Muscle layer of colon (tissue), 2 donors: ENCODE data around the gene SIT1.
"Not testable (repeated sequence)": the region's sequence is repeated elsewhere in the genome, so short reads cannot be mapped to it uniquely, and the experiment has no call there.

Source experiments
- H3K27ac ChIP-seq: one replicate; pipeline ENCODE4 v1.7.0; 2013; ENCODE audit warnings: low read depth, mild to moderate bottlenecking, low read length, moderate library complexity
- H3K27me3 ChIP-seq, 2 donors: one replicate each; pipeline ENCODE4 v1.7.0; 2013; ENCODE audit warnings: low read length in 2 of 2, mild to moderate bottlenecking in 2 of 2; ENCODE audit not compliant: insufficient read depth in 2 of 2, control insufficient read depth in 1 of 2
- H3K36me3 ChIP-seq: one replicate; pipeline ENCODE4 v1.7.0; 2013; ENCODE audit warnings: mild to moderate bottlenecking, low read length; ENCODE audit not compliant: insufficient read depth
- H3K4me1 ChIP-seq: one replicate; pipeline ENCODE4 v1.7.0; 2013; ENCODE audit warnings: mild to moderate bottlenecking, low read length; ENCODE audit not compliant: insufficient read depth
- H3K4me3 ChIP-seq, 2 donors: one replicate each; pipeline ENCODE4 v1.7.0; 2013; ENCODE audit warnings: low read length in 2 of 2, low read depth in 1 of 2, mild to moderate bottlenecking in 1 of 2, moderate library complexity in 1 of 2
- H3K9ac ChIP-seq: one replicate; pipeline ENCODE4 v1.7.0; 2013; ENCODE audit warnings: low read length
- H3K9me3 ChIP-seq: one replicate; pipeline ENCODE4 v1.7.0; 2013; ENCODE audit warnings: mild to moderate bottlenecking, low read length
- donor health status: abdominal sarcoma.
- donor health status: Adenocarcinoma of cecum.

Gene SIT1

DNA sequence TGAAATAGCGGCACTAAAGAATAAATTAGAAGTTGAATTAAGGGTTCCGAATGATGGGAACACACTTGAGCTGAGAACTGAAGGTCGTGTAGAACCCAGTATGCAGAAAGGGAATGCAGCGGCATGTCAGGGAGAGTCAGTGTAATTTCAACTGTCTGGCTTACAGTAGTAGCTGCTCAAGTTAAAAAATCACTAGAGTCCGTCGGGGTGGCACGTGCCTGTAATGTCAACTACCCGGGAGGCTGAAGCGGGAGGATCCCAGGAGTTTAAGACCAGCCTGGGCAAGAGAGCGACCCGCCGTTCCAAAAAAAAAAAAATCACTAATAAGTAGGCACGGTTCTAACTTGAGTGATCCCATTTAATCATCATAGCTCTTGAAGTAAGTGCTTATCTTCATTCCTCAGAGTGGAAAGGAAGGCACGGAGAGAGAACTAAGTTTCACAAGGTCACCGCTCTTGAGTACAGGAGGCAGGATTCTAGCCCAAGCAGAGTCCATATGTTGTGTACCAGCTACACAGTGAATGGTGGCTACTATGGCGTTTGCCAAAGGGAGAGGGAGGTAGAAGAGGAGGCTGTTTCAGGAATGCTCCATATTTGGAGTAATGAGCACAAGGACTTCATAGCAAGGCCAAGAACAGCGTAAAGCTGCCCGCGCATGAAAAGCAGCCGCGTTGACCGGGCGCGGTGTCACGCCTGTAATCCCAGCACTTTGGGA is 6.3 kb upstream of the SIT1 start:
- H3K4me1 ChIP-seq = peaks cover 27% of the 10 kb centered on the region
- H3K9me3 ChIP-seq = no peaks in the 10 kb centered on the region
- H3K36me3 ChIP-seq = peaks cover 17% of the 10 kb centered on the region
- H3K27ac ChIP-seq = peak overlapping the region; percentile 92
- H3K9ac ChIP-seq = peak overlapping the region; percentile 50
- peak overlapping the region; percentile 56 to 92 for H3K4me3 ChIP-seq
- H3K27me3 ChIP-seq = no peaks in the 10 kb centered on the region

DNA sequence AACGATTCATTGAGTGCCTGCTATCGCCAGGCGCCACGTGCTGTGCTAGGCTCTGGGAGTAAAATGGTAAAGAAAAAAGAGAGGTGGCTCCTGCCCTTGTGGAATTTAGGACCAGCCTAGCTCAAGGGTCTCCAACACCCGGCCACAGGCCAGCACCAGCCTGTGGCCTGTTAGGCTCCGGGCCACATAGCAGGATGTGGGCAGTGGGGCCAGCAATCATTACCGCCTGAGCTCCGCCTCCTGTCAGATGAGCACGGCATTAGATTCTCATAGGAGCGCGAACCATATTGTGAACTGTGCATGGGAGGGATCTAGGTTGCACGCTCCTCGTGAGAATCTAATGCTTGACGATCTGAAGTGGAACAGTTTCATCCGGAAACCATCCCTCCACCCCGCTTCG is 5.6 kb upstream of the SIT1 start:
- no peaks in the 10 kb centered on the region for H3K9me3 ChIP-seq
- H3K4me3 ChIP-seq = no peak overlapping the region
- peaks cover 22% of the 10 kb centered on the region for H3K4me1 ChIP-seq
- no peak overlapping the region for H3K9ac ChIP-seq
- H3K27ac ChIP-seq = peak overlapping the region; percentile 92
- H3K27me3 ChIP-seq = no peaks in the 10 kb centered on the region
- peaks cover 15% of the 10 kb centered on the region for H3K36me3 ChIP-seq

DNA sequence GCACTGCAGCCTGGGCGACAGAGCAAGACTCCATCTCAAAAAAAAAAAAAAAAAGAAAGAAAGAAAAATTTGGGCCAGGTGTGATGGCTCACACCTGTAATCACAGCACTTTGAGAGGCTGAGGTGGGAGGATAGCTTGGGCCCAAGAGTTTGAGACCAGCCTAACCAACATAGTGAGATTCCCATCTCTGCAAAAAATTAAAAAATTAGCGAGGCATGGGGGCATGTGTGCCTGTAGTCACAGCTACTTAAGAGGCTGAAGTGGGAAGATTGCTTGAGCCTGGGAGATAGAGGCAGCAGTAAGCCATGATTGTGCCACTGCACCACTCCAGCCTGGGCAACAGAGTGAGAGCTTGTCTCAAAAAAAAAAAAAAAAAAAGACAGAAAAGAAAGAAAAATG is 2.9 kb upstream of the SIT1 start:
- no peak overlapping the region for H3K27ac ChIP-seq
- no peaks in the 10 kb centered on the region for H3K36me3 ChIP-seq
- no peaks in the 10 kb centered on the region for H3K9me3 ChIP-seq
- no peaks in the 10 kb centered on the region for H3K4me1 ChIP-seq
- no peak overlapping the region for H3K9ac ChIP-seq
- no peak overlapping the region for H3K4me3 ChIP-seq
- H3K27me3 ChIP-seq = no peaks in the 10 kb centered on the region

DNA sequence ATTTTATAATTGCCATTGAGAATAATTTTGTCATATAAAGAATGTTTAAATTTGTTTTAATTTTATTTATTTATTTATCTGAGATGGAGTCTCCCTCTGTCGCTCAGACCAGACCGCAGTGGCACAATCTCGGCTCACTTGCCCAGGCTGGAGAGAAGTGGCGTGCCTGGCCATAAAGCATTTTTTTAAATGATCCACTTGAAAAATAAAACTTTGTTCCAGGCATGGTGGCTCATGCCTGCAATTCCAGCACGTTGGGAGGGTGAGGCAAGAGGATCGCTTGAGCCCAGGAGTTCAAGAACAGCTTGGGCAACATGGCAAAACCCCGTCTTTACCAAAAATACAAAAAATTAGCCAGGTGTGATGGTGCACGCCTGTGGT is 2.1 kb upstream of the SIT1 start:
- Histone ChIP-seq H3K9me3 (no peaks in the 10 kb centered on the region), H3K9ac (no peak overlapping the region), H3K36me3 (no peaks in the 10 kb centered on the region), H3K4me1 (no peaks in the 10 kb centered on the region), H3K27me3 (no peaks in the 10 kb centered on the region), H3K4me3 (no peak overlapping the region), H3K27ac (no peak overlapping the region)

DNA sequence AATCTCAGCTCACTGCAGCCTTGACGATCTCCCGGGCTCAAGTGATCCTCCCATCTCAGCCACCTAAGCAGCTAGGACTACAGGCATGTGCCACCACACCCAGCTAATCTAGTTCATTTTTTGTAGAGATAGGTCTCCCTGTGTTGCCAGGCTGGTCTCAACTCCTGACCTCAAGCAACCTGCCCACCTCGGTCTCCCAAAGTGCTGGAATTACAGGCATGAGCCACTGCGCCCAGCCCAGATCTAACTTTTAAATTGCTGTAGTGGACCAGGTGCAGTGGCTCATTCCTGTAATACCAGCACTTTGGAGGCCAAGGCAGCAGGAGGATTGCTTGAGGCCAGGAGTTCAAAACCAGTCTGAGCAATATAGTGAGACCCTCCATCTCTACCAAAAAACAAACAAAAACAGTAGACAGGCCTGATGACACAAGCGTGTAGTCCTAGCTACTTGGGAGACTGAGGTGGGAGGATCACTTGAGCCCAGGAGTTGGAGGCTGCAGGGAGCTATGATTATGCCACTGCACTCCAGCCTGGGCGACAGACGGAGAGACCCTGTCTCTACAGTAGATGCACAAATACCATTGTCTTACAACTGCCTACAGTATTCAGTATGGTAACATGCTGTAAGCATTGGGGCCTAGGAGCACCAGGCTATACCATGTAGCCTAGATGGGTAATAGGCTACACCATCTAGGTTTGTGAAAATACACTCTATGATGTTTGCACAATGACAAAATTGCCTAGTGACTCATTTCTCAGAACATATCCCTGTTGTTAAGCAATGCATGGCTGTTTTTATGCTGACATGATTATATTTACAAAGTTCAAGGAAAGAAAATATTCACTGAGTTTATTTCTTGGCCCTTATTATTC is 1.5 kb upstream of the SIT1 start:
- Histone ChIP-seq H3K27ac (no peak overlapping the region), H3K4me3 (no peak overlapping the region), H3K9ac (no peak overlapping the region), H3K27me3 (no peaks in the 10 kb centered on the region), H3K4me1 (peaks cover 4% of the 10 kb centered on the region), H3K9me3 (no peaks in the 10 kb centered on the region), H3K36me3 (no peaks in the 10 kb centered on the region)

DNA sequence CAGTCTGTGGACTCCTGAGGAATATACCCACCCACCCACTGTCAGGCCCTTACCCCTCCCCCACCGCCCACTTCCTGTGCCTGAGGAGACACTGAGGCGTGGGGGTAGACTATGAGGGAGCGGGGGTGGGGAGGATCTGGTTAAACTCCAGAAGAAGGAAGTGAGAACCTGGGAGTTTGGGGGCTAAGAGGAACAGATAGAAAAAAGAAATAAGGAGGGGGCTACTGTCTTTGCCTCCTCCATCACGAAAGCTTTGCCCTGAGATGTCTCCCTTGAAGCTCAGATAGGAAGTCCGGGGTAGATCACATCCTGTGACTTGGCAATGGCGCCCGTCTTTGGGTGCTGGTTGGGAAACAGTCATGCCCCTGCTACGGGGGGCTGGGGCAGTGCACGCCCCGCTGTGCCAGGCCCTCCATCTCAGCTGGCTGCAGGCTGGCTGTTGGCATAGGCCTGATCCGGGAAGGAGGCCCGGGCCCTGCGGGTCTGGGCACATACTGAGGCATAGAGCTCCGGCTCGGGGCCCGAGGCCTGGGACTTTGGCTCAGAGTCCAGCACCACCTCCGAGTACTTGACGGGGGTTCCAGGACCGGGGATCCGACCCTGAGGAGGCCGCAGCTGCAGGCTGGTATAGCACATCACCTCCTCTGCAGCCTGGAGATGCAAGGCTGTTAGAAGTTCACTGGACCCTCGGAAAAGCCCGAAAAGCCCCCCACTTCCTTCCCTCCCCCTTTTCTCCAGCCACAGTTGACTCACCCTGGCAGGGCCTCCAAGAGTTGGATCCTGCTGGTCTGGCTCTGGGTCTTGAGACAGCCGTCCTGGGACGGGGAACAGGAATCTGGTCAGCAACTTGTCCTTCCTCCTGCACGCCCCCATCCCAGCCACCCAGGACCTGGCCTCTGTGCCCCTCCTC is 1.0 kb downstream of the SIT1 start:
- H3K4me3 ChIP-seq = no peak overlapping the region
- H3K9ac ChIP-seq = no peak overlapping the region
- H3K4me1 ChIP-seq = peaks cover 12% of the 10 kb centered on the region
- H3K36me3 ChIP-seq = no peaks in the 10 kb centered on the region
- no peak overlapping the region for H3K27ac ChIP-seq
- no peaks in the 10 kb centered on the region for H3K27me3 ChIP-seq
- no peaks in the 10 kb centered on the region for H3K9me3 ChIP-seq

DNA sequence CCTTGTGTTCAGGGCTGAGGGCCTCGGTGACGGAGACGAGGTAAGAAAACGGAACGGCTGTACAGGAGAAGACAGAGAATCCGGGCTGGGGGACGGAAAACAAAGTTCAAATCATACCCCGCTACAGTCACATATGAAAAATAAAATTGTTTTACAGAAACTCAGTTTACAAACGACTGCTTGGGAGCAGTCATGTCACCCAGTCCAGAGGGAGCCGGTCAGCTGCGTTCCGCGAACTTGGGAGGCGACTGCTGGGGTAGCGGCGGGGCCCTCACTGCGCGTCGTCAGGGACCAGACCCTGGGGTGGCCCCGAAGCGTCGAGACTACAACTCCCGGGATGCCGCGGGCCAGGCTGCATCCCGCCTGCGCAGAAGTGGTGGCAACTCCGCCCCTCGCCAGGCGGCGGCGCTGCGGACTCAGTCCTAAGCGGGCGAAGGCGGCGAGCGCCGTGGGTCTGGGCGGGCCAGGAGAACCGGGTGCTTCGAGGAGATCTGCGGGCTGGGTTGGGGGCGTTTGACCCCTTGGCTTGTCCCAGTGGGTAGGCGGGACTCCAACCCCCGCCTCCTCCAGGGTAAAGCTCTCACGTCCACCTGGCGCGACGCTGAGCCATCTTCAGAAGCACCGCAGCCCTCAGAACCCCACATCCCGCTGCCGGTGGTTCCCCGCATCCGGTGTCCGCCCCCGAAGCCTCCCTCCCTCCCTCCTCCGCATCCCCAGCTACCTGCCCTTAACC is 4.0 kb downstream of the SIT1 start:
- Histone ChIP-seq H3K9ac (peak overlapping the region; percentile 76), H3K4me3 (peak overlapping the region; percentile 56 to 65), H3K4me1 (peaks cover 12% of the 10 kb centered on the region), H3K27me3 (no peaks in the 10 kb centered on the region), H3K36me3 (no peaks in the 10 kb centered on the region), H3K9me3 (no peaks in the 10 kb centered on the region), H3K27ac (peak overlapping the region; percentile 81)

DNA sequence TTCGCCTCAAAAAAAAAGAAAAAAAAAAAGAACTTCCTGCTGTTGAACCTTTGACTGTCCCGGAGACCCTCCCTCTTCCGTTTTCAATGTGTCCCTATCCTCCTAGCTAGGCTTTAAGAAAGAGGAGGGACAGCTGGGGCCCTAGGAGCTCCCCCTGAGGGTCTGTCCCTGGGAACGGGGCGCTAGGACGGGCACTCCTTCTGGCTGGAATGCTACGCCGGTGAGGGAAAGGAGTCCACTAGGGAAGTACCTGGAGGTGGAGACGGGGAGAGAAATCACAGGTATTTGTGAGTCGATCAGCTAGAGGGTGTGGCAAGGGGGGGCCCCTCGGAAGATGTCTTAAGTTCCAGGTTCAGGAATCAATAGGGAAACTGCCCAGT is 4.6 kb downstream of the SIT1 start:
- Histone ChIP-seq H3K36me3 (no peaks in the 10 kb centered on the region), H3K9ac (peak overlapping the region; percentile 76), H3K4me3 (peak overlapping the region; percentile 56 to 65), H3K27ac (peak overlapping the region; percentile 81), H3K9me3 (no peaks in the 10 kb centered on the region), H3K27me3 (no peaks in the 10 kb centered on the region), H3K4me1 (peaks cover 12% of the 10 kb centered on the region)

DNA sequence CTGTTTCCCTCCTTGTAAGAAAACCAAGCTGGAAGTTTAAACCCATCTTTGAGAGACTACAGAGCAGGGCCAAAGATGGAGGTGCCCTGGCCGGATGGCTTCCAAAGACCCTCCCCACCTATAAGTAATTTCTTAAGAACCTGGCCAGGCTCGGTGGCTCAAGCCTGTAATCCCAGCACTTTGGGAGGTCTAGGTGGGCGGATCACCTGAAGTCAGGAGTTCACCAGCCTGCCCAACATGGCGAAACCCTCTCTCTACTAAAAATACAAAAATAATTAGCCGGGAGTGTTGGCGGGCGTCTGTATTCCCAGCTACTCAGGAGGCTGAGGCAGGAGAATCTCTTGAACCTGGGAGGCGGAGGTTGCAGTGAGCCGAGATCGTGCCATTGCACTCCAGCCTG is 5.0 kb downstream of the SIT1 start:
- H3K36me3 ChIP-seq, H3K27me3 ChIP-seq, H3K27ac ChIP-seq, H3K9ac ChIP-seq, H3K9me3 ChIP-seq: not testable (repeated sequence)
- H3K4me1 ChIP-seq = peaks cover 12% of the 10 kb centered on the region
- H3K4me3 ChIP-seq = peak overlapping the region; percentile 56 to 65

DNA sequence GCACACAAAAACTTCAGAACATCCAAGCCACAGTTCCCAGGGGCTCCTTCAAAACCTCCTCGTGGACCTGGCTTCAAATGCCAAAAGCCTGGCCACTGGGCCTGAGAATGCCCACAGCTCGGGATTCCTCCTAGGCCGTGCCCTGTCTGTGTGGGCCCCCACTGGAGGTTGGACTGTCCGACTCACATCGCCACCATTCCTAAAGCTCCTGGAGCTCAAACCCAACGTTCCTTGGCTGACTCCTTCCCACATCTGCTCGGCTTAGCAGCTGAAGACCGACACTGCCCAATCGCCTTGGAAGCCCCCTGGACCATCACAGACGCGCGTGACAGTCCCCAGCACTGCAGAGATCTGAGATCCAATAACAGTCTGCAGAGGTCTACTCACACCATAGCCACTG is 7.7 kb downstream of the SIT1 start:
- Histone ChIP-seq H3K4me1 (peaks cover 12% of the 10 kb centered on the region), H3K9ac (no peak overlapping the region), H3K27ac (no peak overlapping the region), H3K36me3 (no peaks in the 10 kb centered on the region), H3K4me3 (no peak overlapping the region), H3K27me3 (no peaks in the 10 kb centered on the region), H3K9me3 (no peaks in the 10 kb centered on the region)

DNA sequence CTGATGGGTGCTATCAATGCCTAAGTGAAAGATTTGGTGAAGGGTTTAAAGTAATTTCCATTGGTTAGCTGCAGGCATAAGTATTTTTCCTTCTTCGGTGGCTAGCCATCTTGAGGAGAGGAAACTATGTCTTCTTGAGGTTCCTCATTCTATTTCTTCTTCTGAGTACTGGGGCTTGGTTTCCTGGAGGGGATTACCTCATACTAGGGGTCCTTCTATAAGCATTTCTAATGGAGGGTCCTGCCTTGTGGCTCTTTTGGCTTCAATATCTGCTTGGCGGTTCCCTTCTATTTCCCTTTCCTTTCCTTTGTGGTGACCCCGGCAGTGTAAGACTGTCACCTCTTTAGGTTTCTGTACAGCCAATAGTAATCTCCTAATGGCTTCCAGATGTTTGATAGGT is 9.3 kb downstream of the SIT1 start:
- H3K9ac ChIP-seq, H3K27ac ChIP-seq, H3K27me3 ChIP-seq: not testable (repeated sequence)

More for the DNA sequence above, 9.3 kb downstream of the SIT1 start:
- not testable (repeated sequence) for H3K4me1 ChIP-seq, H3K9me3 ChIP-seq, H3K36me3 ChIP-seq, H3K4me3 ChIP-seq
